NCI-H1105 (cell line): Measurements from ENCODE around the gene DFFB.

Source experiments
- DNase-seq: peaks from one replicate; lab custom pipeline; 2025; lab: John Stamatoyannopoulos, UW

The DFFB gene

GRCh38 chr1:3874736-3875135 lies 17.5 kb downstream of the DFFB start:
- DNase-seq: no peak

- DNase-seq: no peak
Observed at GRCh38 chr1:3876716-3877115, 19.4 kb downstream of the DFFB start.

GRCh38 chr1:3879099-3879498 lies 21.8 kb downstream of the DFFB start:
- no peak for DNase-seq

- no peak for DNase-seq
Observed at GRCh38 chr1:3879787-3880428, 22.6 kb downstream of the DFFB start.

- no peak for DNase-seq
Observed at GRCh38 chr1:3880429-3881192, 23.3 kb downstream of the DFFB start.

GRCh38 chr1:3881193-3881480 lies 23.9 kb downstream of the DFFB start:
- DNase-seq: no peak

- no peak for DNase-seq
Observed at GRCh38 chr1:3883194-3883925, 26.1 kb downstream of the DFFB start.

GRCh38 chr1:3884966-3885365 lies 27.7 kb downstream of the DFFB start:
- no peak for DNase-seq

GRCh38 chr1:3885611-3886010 lies 28.3 kb downstream of the DFFB start:
- no peak for DNase-seq

- no peak for DNase-seq
Observed at GRCh38 chr1:3886106-3886670, 28.9 kb downstream of the DFFB start.

GRCh38 chr1:3886691-3887090 lies 29.4 kb downstream of the DFFB start:
- DNase-seq: no peak

- no peak for DNase-seq
Observed at GRCh38 chr1:3888301-3888700, 31.0 kb downstream of the DFFB start.

GRCh38 chr1:3889936-3890335 lies 32.7 kb downstream of the DFFB start:
- no peak for DNase-seq

- DNase-seq: no peak
Observed at GRCh38 chr1:3890389-3891328, 33.4 kb downstream of the DFFB start.

GRCh38 chr1:3891329-3891865 lies 34.1 kb downstream of the DFFB start:
- no peak for DNase-seq

GRCh38 chr1:3892748-3893147 lies 35.5 kb downstream of the DFFB start:
- DNase-seq: no peak

GRCh38 chr1:3893190-3893589 lies 35.9 kb downstream of the DFFB start:
- no peak for DNase-seq

- no peak for DNase-seq
Observed at GRCh38 chr1:3894626-3895278, 37.5 kb downstream of the DFFB start.

GRCh38 chr1:3895279-3895950 lies 38.1 kb downstream of the DFFB start:
- DNase-seq: no peak

GRCh38 chr1:3895951-3896325 lies 38.7 kb downstream of the DFFB start:
- DNase-seq: no peak
